ENCODE results near the gene ARHGEF33.
A peak's percentile ranks its signal among the peaks of the same experiment; 100 is the strongest.

ARHGEF33 gene

GRCh38 chr2:38889575-38889974 is at the start of gene ARHGEF33:
Gene ARHGEF33, plus strand, starts transcription at chr2:38889875. Its CDS starts 29,573 bp downstream, at chr2:38919448.
- DNase-seq = no peak

GRCh38 chr2:38850045-38850444 is 39.6 kb upstream of the ARHGEF33 start:
- no peak for DNase-seq

GRCh38 chr2:38856165-38856564 is 33.5 kb upstream of the ARHGEF33 start:
- no peak for DNase-seq

- DNase-seq = no peak
Measured at GRCh38 chr2:38862476-38862875, 27.2 kb upstream of the ARHGEF33 start.

- no peak for DNase-seq
Measured at GRCh38 chr2:38863061-38863695, 26.5 kb upstream of the ARHGEF33 start.

GRCh38 chr2:38866773-38867443 is 22.8 kb upstream of the ARHGEF33 start:
- DNase-seq = no peak

- DNase-seq = no peak
Measured at GRCh38 chr2:38871432-38871831, 18.2 kb upstream of the ARHGEF33 start.

GRCh38 chr2:38873763-38874162 is 15.9 kb upstream of the ARHGEF33 start:
- DNase-seq = no peak

GRCh38 chr2:38875227-38875575 is 14.5 kb upstream of the ARHGEF33 start:
- DNase-seq = no peak

GRCh38 chr2:38875576-38876367 is 13.9 kb upstream of the ARHGEF33 start, which contains the start of the genes DHX57 and MORN2:
Gene DHX57, minus strand, starts transcription at chr2:38875934. Its CDS starts 7,529 bp downstream, at chr2:38868405.
Gene MORN2, plus strand, starts transcription at chr2:38875976.
- DNase-seq = peak; percentile 80

- DNase-seq = no peak
Measured at GRCh38 chr2:38876407-38876806, 13.3 kb upstream of the ARHGEF33 start.

GRCh38 chr2:38886063-38886462 is 3.6 kb upstream of the ARHGEF33 start:
- DNase-seq = no peak

GRCh38 chr2:38887347-38887746 is 2.3 kb upstream of the ARHGEF33 start:
- no peak for DNase-seq

- no peak for DNase-seq
Measured at GRCh38 chr2:38887902-38888554, 1.6 kb upstream of the ARHGEF33 start.

- DNase-seq = no peak
Measured at GRCh38 chr2:38889045-38889444, 630 bp upstream of the ARHGEF33 start.

GRCh38 chr2:38892819-38893218 is 3.1 kb downstream of the ARHGEF33 start:
- DNase-seq = no peak

GRCh38 chr2:38898256-38898655 is 8.6 kb downstream of the ARHGEF33 start:
- DNase-seq = no peak

- no peak for DNase-seq
Measured at GRCh38 chr2:38900726-38901125, 11.1 kb downstream of the ARHGEF33 start.

GRCh38 chr2:38905251-38905650 is 15.6 kb downstream of the ARHGEF33 start:
- no peak for DNase-seq

- DNase-seq = no peak
Measured at GRCh38 chr2:38907242-38907641, 17.6 kb downstream of the ARHGEF33 start.

GRCh38 chr2:38907743-38908562 is 18.3 kb downstream of the ARHGEF33 start:
- no peak for DNase-seq

- DNase-seq = no peak
Measured at GRCh38 chr2:38909872-38910271, 20.2 kb downstream of the ARHGEF33 start.
